AG09309 (cell line): Measurements from ENCODE around the gene CXCR2.
A peak's percentile ranks its signal among the peaks of the same experiment; 100 is the strongest.

Experiments
- DNase-seq: peaks from one replicate; pipeline ENCODE4 v3.0.0-alpha.2; 2010; ENCODE audit warnings: low read depth
- H3K4me3 ChIP-seq: 2 replicates; pipeline ENCODE4 v1.5.1; 2011; ENCODE audit warnings: mild to moderate bottlenecking, low read depth, low read length, moderate library complexity; ENCODE audit not compliant: control insufficient read depth
- CTCF ChIP-seq: IDR thresholded peaks from 2 replicates; pipeline ENCODE4 v1.5.1; 2011; ENCODE audit warnings: mild to moderate bottlenecking, low read depth, low read length, inconsistent platforms; ENCODE audit not compliant: insufficient read depth, control insufficient read depth; ENCODE audit errors: missing control alignments

Gene CXCR2

GRCh38 chr2:218123986-218124385, 1.8 kb upstream of the CXCR2 start:
- no peak for DNase-seq
- H3K4me3 ChIP-seq: no peak overlapping the region
- TF ChIP-seq CTCF: no peak

GRCh38 chr2:218125095-218125494, 733 bp upstream of the CXCR2 start:
- DNase-seq: no peak
- no peak for TF ChIP-seq CTCF
- H3K4me3 ChIP-seq: no peak overlapping the region

GRCh38 chr2:218127929-218128455, 2.2 kb downstream of the CXCR2 start:
- TF ChIP-seq CTCF: no peak
- no peak for DNase-seq
- H3K4me3 ChIP-seq: no peak overlapping the region

GRCh38 chr2:218128781-218129457, 3.1 kb downstream of the CXCR2 start:
- no peak overlapping the region for H3K4me3 ChIP-seq
- no peak for TF ChIP-seq CTCF
- DNase-seq: no peak

GRCh38 chr2:218129458-218130135, 3.8 kb downstream of the CXCR2 start:
- no peak for TF ChIP-seq CTCF
- H3K4me3 ChIP-seq: no peak overlapping the region
- peak; percentile 1 for DNase-seq

- no peak overlapping the region for H3K4me3 ChIP-seq
- DNase-seq: no peak
- TF ChIP-seq CTCF: no peak
These were observed 4.5 kb downstream of the CXCR2 start for GRCh38 chr2:218130377-218130776.
